Measurements from ENCODE around the gene TM7SF3. TPM values are rescaled to one million over a fixed set of nuclear protein-coding genes. Genes with fewer than 3 reads are reported as not detected.
A peak's percentile ranks its signal among the peaks of the same experiment; 100 is the strongest.

The TM7SF3 gene
- total RNA-seq, 2 experiments from 2014 or later: 32.4 to 33.6 TPM

GRCh38 chr12:27003421-27004381 is 10.5 kb downstream of the TM7SF3 start:
- no peaks in the 10 kb centered on the region for H3K9me3 Mint-ChIP-seq
- DNase-seq: no peak
- no peak overlapping the region for H3K4me3 Mint-ChIP-seq
- peaks cover 29% of the 10 kb centered on the region for H3K4me1 Mint-ChIP-seq
- no peaks in the 10 kb centered on the region for H3K27me3 Mint-ChIP-seq
- peaks cover 13% of the 10 kb centered on the region for H3K36me3 Mint-ChIP-seq
- no peak overlapping the region for H3K27ac Mint-ChIP-seq

- peaks cover 18% of the 10 kb centered on the region for H3K36me3 Mint-ChIP-seq
- no peaks in the 10 kb centered on the region for H3K9me3 Mint-ChIP-seq
- peaks cover 20% of the 10 kb centered on the region for H3K4me1 Mint-ChIP-seq
- no peaks in the 10 kb centered on the region for H3K27me3 Mint-ChIP-seq
- no peak overlapping the region for H3K4me3 Mint-ChIP-seq
- no peak for DNase-seq
- H3K27ac Mint-ChIP-seq: peak overlapping the region; percentile 5
Measured at GRCh38 chr12:27002141-27002540, 12.0 kb downstream of the TM7SF3 start.

- no peaks in the 10 kb centered on the region for H3K9me3 Mint-ChIP-seq
- peaks cover 18% of the 10 kb centered on the region for H3K36me3 Mint-ChIP-seq
- peak overlapping the region; percentile 5 for H3K27ac Mint-ChIP-seq
- peaks cover 19% of the 10 kb centered on the region for H3K4me1 Mint-ChIP-seq
- DNase-seq: no peak
- H3K4me3 Mint-ChIP-seq: no peak overlapping the region
- H3K27me3 Mint-ChIP-seq: no peaks in the 10 kb centered on the region
Measured at GRCh38 chr12:27001663-27002062, 12.5 kb downstream of the TM7SF3 start.

GRCh38 chr12:27000961-27001360 is 13.2 kb downstream of the TM7SF3 start:
- Mint-ChIP-seq H3K27ac (peak overlapping the region; percentile 3), H3K4me3 (no peak overlapping the region), H3K27me3 (no peaks in the 10 kb centered on the region), H3K9me3 (no peaks in the 10 kb centered on the region), H3K4me1 (peaks cover 19% of the 10 kb centered on the region), H3K36me3 (peaks cover 18% of the 10 kb centered on the region)
- no peak for DNase-seq

GRCh38 chr12:26997003-26997402 is 17.2 kb downstream of the TM7SF3 start:
- Mint-ChIP-seq H3K4me3 (no peak overlapping the region), H3K4me1 (peaks cover 8% of the 10 kb centered on the region), H3K36me3 (peaks cover 20% of the 10 kb centered on the region), H3K27ac (no peak overlapping the region), H3K27me3 (no peaks in the 10 kb centered on the region), H3K9me3 (no peaks in the 10 kb centered on the region)
- no peak for DNase-seq

- Mint-ChIP-seq H3K27ac (no peak overlapping the region), H3K4me3 (no peak overlapping the region), H3K36me3 (peaks cover 14% of the 10 kb centered on the region), H3K4me1 (peaks cover 1% of the 10 kb centered on the region), H3K9me3 (no peaks in the 10 kb centered on the region), H3K27me3 (no peaks in the 10 kb centered on the region)
- no peak for DNase-seq
Measured at GRCh38 chr12:26995706-26996105, 18.5 kb downstream of the TM7SF3 start.

- no peaks in the 10 kb centered on the region for H3K4me1 Mint-ChIP-seq
- no peak overlapping the region for H3K4me3 Mint-ChIP-seq
- peaks cover 20% of the 10 kb centered on the region for H3K36me3 Mint-ChIP-seq
- no peaks in the 10 kb centered on the region for H3K9me3 Mint-ChIP-seq
- H3K27me3 Mint-ChIP-seq: no peaks in the 10 kb centered on the region
- no peak for DNase-seq
- no peak overlapping the region for H3K27ac Mint-ChIP-seq
Measured at GRCh38 chr12:26994109-26994508, 20.1 kb downstream of the TM7SF3 start.

GRCh38 chr12:26991826-26992225 is 22.4 kb downstream of the TM7SF3 start:
- no peaks in the 10 kb centered on the region for H3K27me3 Mint-ChIP-seq
- H3K4me3 Mint-ChIP-seq: no peak overlapping the region
- H3K27ac Mint-ChIP-seq: no peak overlapping the region
- no peaks in the 10 kb centered on the region for H3K4me1 Mint-ChIP-seq
- no peaks in the 10 kb centered on the region for H3K9me3 Mint-ChIP-seq
- peaks cover 22% of the 10 kb centered on the region for H3K36me3 Mint-ChIP-seq
- no peak for DNase-seq

- no peak for DNase-seq
- Mint-ChIP-seq H3K36me3 (peaks cover 32% of the 10 kb centered on the region), H3K4me1 (no peaks in the 10 kb centered on the region), H3K27ac (no peak overlapping the region), H3K9me3 (no peaks in the 10 kb centered on the region), H3K4me3 (no peak overlapping the region), H3K27me3 (no peaks in the 10 kb centered on the region)
Measured at GRCh38 chr12:26989873-26990272, 24.3 kb downstream of the TM7SF3 start.

GRCh38 chr12:26988703-26989102 is 25.5 kb downstream of the TM7SF3 start:
- H3K36me3 Mint-ChIP-seq: peaks cover 31% of the 10 kb centered on the region
- no peak overlapping the region for H3K27ac Mint-ChIP-seq
- H3K9me3 Mint-ChIP-seq: no peaks in the 10 kb centered on the region
- no peaks in the 10 kb centered on the region for H3K27me3 Mint-ChIP-seq
- H3K4me3 Mint-ChIP-seq: no peak overlapping the region
- H3K4me1 Mint-ChIP-seq: no peaks in the 10 kb centered on the region
- DNase-seq: no peak

GRCh38 chr12:26987634-26988424 is 26.4 kb downstream of the TM7SF3 start:
- Mint-ChIP-seq H3K27ac (no peak overlapping the region), H3K4me1 (no peaks in the 10 kb centered on the region), H3K9me3 (no peaks in the 10 kb centered on the region), H3K36me3 (peaks cover 32% of the 10 kb centered on the region), H3K4me3 (no peak overlapping the region), H3K27me3 (no peaks in the 10 kb centered on the region)
- DNase-seq: no peak

- no peaks in the 10 kb centered on the region for H3K9me3 Mint-ChIP-seq
- no peaks in the 10 kb centered on the region for H3K4me1 Mint-ChIP-seq
- no peaks in the 10 kb centered on the region for H3K27me3 Mint-ChIP-seq
- H3K27ac Mint-ChIP-seq: no peak overlapping the region
- H3K36me3 Mint-ChIP-seq: peaks cover 34% of the 10 kb centered on the region
- H3K4me3 Mint-ChIP-seq: no peak overlapping the region
- DNase-seq: no peak
Measured at GRCh38 chr12:26982866-26983265, 31.3 kb downstream of the TM7SF3 start.

GRCh38 chr12:26979733-26980132 is 34.5 kb downstream of the TM7SF3 start:
- Mint-ChIP-seq H3K4me3 (no peak overlapping the region), H3K4me1 (no peaks in the 10 kb centered on the region), H3K27ac (no peak overlapping the region), H3K36me3 (peaks cover 26% of the 10 kb centered on the region), H3K9me3 (no peaks in the 10 kb centered on the region), H3K27me3 (no peaks in the 10 kb centered on the region)
- no peak for DNase-seq

GRCh38 chr12:26978801-26979200 is 35.4 kb downstream of the TM7SF3 start:
- H3K27me3 Mint-ChIP-seq: no peaks in the 10 kb centered on the region
- H3K27ac Mint-ChIP-seq: no peak overlapping the region
- no peaks in the 10 kb centered on the region for H3K4me1 Mint-ChIP-seq
- DNase-seq: no peak
- no peak overlapping the region for H3K4me3 Mint-ChIP-seq
- peaks cover 31% of the 10 kb centered on the region for H3K36me3 Mint-ChIP-seq
- no peaks in the 10 kb centered on the region for H3K9me3 Mint-ChIP-seq

GRCh38 chr12:26976687-26977086 is 37.5 kb downstream of the TM7SF3 start:
- H3K9me3 Mint-ChIP-seq: no peaks in the 10 kb centered on the region
- peaks cover 2% of the 10 kb centered on the region for H3K4me1 Mint-ChIP-seq
- no peak overlapping the region for H3K4me3 Mint-ChIP-seq
- DNase-seq: no peak
- H3K27me3 Mint-ChIP-seq: no peaks in the 10 kb centered on the region
- peaks cover 25% of the 10 kb centered on the region for H3K36me3 Mint-ChIP-seq
- H3K27ac Mint-ChIP-seq: no peak overlapping the region
